GM03348 (cell line): ENCODE data around the gene PALLD.

ENCODE experiments used
- DNase-seq: peaks from one replicate; pipeline ENCODE4 v3.0.0; 2012; ENCODE audit warnings: low spot score

The PALLD gene

DNA sequence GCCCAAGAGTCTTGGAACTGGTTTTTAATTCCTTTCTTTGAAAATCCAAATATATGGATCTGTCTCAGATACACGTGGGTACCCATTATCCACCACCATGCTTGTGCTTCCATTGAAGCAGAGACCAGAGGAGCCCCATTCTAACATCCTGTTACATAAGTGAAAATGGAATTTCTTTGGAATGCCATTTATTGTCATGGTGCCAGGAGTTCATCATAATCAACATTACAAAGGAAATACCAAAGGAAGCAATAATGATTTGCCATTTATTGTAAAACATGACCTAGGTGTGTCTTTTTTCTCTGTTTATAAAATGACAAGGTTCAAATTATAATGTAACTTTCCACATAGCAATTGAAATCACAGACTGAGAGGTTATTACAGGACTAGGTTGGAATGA lies 61.7 kb downstream of the PALLD start:
- DNase-seq = peak; percentile 41

- no peak for DNase-seq
These were observed 63.6 kb downstream of the PALLD start for GRCh38 chr4:168560184-168561180.

DNA sequence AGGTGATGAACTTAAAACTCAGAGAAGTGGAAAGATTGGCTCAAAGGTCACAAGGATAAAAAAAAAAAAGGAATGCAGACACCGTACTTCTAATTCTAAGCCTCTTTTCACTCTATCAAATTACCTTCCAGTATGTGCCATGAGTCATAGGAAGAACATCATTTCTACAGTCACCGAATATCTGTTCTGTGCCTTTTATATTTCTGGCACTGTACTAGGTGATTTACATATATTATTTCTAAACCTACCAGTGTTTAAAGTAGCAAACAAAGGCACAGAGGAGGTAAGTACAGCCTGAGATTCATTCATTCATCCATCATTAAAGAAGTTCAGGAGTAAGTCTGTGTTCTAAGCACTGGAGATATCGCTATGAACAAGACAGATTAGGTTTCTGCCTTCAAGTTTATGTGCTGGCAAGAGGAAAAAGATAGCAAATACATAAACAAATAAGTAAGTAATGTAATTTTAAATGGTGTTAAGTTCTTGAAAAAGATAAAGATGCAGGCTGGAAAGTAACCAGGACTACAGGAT lies 65.3 kb downstream of the PALLD start:
- DNase-seq = no peak

DNA sequence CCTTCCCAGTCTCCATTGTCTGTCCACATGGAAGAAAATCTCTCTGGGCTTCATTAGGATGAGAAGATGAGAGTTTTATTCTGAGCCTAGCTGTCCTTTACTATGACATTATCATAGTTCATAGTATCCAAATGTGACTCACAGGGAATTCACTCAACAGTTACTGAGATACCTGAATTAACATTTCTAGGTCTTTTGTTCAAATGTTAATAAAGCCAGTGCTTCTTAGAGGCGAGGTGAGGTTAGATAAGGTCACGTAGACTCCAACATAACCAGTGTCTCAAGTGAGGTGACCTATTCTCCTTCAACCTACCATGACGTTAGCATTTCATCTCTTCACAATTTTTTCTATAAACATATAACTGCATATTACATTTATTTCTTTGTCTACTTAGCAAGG lies 67.2 kb downstream of the PALLD start:
- DNase-seq = no peak

GRCh38 chr4:168565130-168565529 lies 68.3 kb downstream of the PALLD start:
- no peak for DNase-seq

GRCh38 chr4:168566726-168567125 lies 69.9 kb downstream of the PALLD start:
- DNase-seq = no peak

GRCh38 chr4:168569066-168569930 lies 72.4 kb downstream of the PALLD start:
- peak; percentile 29 for DNase-seq

DNA sequence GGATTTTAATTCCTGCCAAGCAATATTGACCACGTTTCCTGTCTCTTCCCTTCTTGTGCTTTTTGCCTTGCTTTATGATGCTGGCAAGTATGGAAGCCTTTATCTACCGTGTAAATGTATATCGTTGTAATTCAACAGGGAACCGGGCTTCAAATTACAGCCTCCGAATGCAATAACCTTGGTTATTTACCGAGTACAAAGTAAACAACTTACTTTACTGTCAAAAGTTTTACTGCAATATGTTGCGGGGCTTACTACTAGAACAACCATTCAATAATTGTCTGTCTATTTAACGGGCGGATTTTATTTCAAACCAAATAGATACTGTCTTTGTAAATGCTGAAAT lies 73.1 kb downstream of the PALLD start:
- DNase-seq = no peak

DNA sequence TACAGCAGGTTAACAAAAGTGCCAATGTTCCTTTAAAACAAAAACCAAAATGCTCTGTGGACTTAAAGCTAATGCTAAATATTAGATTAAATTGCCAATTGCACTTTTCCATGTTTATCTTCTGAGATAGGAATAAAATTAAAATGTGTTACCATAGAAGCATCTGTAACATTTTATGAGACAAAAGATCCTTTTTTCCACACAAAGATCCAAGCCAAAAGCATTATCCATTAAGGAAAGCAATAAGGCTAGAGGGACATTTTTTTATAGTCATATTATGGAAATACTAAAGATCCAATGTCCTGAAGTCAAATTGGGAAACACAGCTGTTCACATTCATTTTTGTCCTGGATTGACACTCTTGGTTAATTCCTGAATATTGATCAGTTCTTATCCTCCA lies 73.6 kb downstream of the PALLD start:
- no peak for DNase-seq

- DNase-seq = no peak
These were observed 75.2 kb downstream of the PALLD start for GRCh38 chr4:168572002-168572401.

DNA sequence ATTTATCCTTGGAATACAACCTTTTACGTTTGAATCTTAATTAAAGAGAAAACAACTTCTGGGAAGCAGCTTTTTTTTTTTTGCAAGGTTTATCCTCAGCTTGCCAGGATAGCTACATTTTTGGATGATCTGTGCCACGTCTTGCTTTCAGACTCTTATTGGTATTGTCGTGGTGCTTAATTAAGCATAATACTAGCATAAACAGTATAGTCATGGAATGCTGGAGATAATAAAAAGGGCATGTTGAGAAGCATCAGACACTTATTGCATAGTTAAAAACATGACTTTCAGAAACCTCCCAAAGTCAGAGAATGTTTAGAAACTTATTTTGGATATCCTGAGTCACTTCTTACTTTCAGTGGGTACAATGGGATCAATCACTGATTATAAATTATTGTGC lies 77.0 kb downstream of the PALLD start:
- DNase-seq = no peak

DNA sequence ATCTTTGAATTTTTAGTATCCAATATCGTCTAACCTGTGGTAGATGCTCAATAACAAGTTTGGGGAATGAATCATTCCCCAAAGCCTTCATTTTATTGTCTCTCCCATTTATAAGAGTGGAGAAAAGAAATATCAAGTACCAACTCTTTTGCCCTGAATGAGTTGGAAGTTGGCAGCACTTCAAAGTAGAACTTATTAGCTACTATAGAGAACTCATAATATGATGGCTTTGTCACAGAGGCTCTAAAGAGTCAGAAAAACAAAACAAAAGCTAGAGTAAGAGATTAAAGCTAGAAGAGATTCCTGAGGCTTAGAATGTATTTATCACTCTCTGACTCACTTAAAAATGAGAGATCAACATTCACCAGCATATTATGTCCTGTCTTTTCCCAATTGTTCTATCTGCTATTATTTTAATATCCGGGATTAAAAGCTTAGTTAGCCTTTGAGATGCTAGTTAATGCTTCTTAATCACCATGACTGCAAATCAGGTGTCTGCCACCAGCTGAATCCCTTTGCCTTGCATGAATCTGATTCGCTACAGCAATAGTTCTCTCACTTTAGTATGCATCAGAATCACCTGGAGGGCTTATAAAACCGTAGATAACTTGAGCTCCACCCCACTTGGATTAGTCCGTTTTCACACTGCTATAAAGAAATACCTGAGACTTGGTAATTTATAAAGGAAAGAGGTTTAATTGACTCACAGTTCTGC lies 77.9 kb downstream of the PALLD start:
- no peak for DNase-seq

DNA sequence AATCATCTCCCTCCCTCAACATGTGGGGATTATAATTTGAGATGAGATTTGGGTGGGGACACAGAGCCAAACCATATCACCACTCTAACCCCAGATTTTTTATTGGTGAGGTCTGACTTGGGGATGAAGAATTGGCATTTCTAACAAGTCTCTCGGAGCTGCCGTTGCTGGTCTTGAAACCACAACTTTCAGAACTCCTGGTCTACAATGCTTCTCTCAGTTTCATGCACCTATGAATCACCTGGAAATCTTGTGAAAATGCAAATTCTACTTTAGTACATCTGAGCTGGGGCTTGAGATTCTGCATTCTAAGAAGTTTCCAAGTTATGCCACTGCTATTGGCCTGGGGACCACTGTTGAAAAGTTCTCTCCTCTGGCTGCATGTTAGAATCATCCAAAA lies 78.6 kb downstream of the PALLD start:
- no peak for DNase-seq

GRCh38 chr4:168577624-168578023 lies 80.8 kb downstream of the PALLD start:
- DNase-seq = no peak

DNA sequence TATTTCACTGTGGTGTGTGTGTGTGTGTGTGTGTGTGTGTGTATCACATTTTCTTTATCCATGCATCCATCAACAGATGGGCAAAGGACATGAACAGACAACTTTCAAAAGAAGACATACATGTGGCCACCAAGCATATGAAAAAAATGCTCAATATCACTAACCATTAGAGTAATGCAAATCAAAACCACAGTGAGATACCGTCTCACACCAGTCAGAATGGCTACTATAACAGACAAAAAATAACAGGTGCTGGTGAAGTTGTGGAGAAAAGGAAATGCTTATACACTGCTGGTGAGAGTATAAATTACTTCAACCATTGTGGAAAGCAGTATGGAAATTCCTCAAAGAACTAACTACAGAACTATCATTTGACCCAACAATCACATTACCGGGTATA lies 83.4 kb downstream of the PALLD start:
- no peak for DNase-seq

GRCh38 chr4:168584321-168584771 lies 87.5 kb downstream of the PALLD start:
- DNase-seq = peak; percentile 45

DNA sequence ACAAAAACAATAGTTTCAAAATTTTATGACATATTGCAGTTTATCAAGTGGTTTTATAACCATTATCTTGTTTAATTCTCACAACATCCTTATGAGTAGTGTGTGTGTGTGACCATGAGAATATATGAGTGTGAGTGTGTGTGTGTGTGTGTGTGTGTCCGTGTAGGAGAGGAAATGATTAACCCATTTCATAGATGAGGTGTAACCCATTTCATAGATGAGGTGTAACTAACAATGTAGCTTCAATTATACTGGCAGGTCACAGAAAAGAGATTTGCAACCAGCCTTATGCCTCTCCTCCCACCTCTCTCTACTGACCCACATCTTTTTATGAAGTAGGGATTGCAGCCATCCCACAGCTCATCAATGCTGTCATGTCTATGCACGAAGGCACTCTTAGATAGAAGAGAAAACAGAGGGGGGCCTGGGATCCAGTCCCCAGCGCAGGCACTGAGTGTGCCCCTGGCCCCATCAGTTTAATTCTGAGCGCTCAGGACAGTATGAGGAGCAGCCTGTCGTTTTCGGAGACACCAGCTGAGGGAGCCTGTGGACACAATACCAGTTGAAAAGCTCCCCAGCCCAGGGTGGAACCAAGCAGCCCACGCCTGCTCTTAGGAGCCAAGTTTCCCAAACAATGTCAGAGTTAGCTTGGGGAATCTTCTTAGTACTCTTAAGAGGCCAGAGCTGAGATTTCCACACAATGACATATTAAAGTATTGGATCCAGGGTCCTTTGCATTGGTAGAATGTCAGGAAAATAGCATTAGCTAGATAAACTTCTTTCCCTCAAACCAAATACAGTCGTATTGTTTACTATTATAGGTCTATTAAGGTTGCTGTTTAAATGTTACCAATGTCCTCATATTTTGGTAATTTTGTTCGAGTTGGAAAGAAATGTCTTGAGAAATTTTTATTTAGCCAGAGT lies 88.6 kb downstream of the PALLD start:
- peak; percentile 81 for DNase-seq

GRCh38 chr4:168586926-168587325 lies 90.1 kb downstream of the PALLD start:
- DNase-seq = no peak

DNA sequence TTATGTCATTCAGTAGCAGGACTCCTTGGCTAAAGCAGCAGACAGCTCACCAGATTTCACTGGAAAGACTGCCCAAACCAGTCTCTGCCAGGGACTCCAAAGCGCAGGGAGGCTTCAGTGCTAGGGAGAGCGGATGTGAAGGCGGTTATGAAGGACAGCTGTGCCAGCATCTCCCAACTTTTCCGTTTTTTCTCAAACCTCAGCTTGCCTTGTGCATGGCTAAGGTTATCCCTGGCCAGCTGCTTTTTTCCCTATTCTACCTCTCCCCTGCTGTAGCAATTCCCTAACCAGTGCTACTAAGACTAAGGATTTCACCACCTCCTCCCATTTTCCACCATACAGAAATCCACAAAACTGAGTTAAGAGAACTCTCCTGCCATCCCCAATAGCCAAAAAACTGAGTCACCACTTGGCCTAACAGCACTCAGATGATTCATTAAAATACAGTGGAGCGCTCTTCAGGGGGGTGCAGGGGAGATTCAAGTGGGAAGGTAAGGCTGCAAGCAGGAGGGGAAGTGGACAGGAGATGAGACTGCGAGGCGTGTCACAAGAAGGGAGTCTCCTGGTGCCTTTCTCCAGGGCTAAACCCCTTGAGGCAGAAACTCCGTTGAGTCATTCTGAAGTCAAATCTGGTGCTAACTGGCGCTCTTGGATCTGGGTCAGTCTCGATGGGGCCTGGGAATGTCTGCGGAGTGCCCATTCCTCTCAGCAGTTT lies 90.7 kb downstream of the PALLD start:
- peak; percentile 70 for DNase-seq

DNA sequence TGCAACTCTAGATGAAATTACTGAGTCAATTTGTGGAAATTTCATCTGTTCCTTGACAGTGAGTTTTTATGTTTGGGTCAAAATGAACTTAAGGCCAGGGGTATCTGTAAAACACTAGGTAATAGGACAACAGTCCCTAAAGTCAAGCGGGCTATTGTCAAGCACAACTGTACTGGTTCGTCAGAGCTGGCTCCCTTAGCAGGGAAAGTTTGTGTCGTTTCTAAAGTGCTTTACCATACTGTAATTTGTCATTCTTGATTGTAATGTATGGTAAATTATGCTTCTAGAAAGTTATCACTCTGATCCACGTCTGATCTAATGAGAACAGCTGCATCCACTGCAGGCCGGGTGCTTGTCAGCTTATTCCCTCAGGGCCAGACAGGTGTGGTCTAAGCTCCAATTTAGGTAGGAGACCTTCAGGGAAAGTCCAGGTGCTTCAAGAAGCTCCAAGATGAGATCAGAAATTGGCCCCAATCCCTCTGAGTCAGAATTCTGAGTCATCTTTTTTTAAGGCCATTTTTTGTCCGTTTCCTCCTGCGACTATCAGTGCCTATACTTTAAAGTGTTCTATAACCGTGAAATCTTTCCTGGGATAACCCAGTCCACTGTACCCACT lies 92.2 kb downstream of the PALLD start:
- DNase-seq = no peak
